Adrenal gland (tissue), 5 donors: ENCODE data around the gene PROSER2.

Source experiments
- POLR2A ChIP-seq, 2 donors: fragments of 450-650 bp; IDR thresholded peaks; one replicate each; pipeline ENCODE4 v1.6.1; 2017; ENCODE audit warnings: antibody characterized with exemption in 2 of 2, mild to moderate bottlenecking in 2 of 2, moderate library complexity in 1 of 2
- TF ChIP-seq, protein P1 (sequence below), 6 experiments: fragments of 450-650 bp in 4 of 6; fragments of 200-600 bp in 2 of 6; sonication (generic) in 1 of 6; IDR thresholded peaks; 1 replicate in 5 of 6; 2 replicates in 1 of 6; pipeline versions ENCODE4 v1.5.1 to v1.8.0; 2016 to 2021; ENCODE audit warnings: antibody characterized with exemption in 6 of 6, mild to moderate bottlenecking in 2 of 6, moderate library complexity in 1 of 6
- donor health status: DM: no; HTN: no; CAD: no.

DNA sequence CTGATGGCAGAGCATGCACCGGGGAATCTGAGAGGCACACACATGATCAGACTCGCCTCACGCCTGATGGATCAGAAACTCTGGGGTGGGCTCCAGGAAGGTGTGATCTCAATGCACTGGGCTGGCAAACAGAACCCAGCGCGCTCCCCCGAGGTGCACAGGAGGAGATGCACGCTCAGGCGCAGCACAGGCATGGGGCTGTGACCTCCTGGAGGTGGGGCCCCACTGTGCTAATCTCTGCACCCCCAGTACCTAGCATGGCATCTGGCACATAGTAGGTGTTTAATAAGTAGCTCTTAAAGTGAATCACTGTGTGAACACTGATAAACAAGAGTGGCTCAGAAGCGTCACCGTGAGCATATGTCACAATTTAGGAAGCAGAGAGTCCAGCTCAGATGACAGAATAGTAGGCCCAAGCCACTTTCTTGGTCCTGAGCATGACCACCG, 57.9 kb downstream of the PROSER2 start:
- TF ChIP-seq POLR2A (IDR thresholded peaks at IDR 0.05) = no peak
- TF ChIP-seq, protein P1, sequence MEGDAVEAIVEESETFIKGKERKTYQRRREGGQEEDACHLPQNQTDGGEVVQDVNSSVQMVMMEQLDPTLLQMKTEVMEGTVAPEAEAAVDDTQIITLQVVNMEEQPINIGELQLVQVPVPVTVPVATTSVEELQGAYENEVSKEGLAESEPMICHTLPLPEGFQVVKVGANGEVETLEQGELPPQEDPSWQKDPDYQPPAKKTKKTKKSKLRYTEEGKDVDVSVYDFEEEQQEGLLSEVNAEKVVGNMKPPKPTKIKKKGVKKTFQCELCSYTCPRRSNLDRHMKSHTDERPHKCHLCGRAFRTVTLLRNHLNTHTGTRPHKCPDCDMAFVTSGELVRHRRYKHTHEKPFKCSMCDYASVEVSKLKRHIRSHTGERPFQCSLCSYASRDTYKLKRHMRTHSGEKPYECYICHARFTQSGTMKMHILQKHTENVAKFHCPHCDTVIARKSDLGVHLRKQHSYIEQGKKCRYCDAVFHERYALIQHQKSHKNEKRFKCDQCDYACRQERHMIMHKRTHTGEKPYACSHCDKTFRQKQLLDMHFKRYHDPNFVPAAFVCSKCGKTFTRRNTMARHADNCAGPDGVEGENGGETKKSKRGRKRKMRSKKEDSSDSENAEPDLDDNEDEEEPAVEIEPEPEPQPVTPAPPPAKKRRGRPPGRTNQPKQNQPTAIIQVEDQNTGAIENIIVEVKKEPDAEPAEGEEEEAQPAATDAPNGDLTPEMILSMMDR (IDR thresholded peaks at IDR 0.05) = no peak
